ENCODE measurements around the gene EFHD1.

EFHD1 gene

DNA sequence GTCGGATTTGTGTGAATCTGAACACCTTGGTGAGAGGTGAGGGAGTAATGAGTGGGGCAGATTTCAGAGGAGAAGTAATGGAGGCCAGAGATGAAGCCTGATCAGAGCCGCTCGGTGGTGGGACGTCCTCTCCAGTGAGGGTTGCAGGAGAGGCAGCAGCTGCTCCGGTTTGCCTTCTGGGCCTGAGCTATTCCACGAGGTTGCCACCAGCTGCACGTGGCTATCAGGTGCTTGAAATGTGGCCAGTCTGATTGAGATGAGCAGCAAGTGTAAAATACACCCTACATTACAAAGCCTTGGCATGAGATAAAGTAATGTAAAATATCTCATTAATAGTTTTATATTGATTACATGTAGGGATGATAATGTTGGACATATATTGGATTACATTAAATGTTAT is 10.8 kb upstream of the EFHD1 start:
- no peak overlapping the region for H3K27ac ChIP-seq
- TF ChIP-seq, protein P1, sequence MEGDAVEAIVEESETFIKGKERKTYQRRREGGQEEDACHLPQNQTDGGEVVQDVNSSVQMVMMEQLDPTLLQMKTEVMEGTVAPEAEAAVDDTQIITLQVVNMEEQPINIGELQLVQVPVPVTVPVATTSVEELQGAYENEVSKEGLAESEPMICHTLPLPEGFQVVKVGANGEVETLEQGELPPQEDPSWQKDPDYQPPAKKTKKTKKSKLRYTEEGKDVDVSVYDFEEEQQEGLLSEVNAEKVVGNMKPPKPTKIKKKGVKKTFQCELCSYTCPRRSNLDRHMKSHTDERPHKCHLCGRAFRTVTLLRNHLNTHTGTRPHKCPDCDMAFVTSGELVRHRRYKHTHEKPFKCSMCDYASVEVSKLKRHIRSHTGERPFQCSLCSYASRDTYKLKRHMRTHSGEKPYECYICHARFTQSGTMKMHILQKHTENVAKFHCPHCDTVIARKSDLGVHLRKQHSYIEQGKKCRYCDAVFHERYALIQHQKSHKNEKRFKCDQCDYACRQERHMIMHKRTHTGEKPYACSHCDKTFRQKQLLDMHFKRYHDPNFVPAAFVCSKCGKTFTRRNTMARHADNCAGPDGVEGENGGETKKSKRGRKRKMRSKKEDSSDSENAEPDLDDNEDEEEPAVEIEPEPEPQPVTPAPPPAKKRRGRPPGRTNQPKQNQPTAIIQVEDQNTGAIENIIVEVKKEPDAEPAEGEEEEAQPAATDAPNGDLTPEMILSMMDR (IDR thresholded peaks at IDR 0.05), result no peak
- no peak for TF ChIP-seq ZFX (IDR thresholded peaks at IDR 0.05; ENCODE audit: borderline replicate concordance)

DNA sequence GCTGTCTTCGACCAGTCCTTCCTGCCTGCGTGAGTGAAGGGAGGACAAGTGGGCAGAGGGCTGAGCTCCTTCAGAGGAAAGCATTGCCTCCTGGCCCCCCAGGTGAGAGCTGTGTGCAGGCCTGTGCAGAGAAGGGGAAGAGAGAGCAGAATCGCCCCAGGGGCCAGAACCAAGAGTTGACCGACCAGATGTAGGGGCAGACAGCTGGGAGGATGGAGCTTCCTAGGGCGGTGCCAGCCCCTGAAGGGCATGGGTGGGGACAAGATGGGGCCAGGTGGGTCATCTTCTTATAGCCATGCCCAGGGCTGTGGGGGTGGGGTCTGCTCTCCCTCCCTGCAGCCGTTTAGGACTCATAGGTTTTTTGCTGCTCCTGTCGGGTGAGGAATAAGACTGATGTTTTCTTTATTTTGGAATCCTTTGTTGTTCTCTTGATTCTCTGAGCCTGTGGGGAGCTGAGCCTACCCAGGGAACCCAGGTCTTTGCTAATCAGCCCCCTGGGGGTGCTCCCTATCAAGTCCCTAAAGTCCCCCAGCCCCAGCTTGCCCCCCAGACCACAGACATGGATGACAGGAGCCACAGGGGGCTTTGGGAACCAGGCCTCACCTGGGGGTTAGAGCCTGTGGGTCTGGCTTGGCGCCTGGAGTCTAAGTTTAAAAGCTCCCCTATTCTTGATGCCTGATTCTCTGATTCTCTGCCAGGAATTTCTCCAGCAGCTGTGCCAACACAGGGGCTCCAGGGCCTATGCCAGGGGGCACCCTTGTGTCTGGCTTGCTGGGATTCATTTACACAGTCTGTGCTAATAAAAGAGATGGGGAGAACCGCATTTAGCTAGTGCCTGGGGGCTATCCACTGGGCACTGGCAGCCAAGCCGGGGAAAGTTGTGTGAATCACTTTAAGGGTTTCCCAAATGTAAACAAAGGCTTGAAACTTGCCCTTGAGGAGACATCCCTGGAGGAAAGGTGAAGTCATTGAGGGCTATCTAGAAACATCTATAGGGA is 9.3 kb upstream of the EFHD1 start:
- H3K27ac ChIP-seq, result no peak overlapping the region
- TF ChIP-seq, protein P1 (IDR thresholded peaks at IDR 0.05), result no peak
- TF ChIP-seq ZFX (IDR thresholded peaks at IDR 0.05; ENCODE audit: borderline replicate concordance), result no peak

DNA sequence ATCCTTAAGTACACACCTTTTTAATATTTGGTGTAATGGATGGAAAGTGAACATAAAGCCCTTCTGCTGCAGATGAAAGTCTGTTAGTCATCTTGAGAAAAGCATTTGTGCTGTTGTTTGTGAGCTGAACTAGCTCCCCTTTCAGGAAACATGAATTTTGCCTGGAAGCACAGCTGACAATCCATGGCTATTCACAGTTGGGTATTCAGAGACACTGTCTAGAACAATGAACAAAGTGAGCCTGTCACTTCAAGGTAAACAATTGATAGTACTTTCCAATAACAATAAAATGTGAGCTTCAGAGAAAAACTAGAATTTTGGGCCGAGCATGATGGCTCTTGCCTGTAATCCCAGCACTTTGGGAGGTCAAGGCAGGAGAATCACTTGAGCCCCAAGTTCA is 6.8 kb upstream of the EFHD1 start:
- TF ChIP-seq ZFX (IDR thresholded peaks at IDR 0.05; ENCODE audit: borderline replicate concordance), result no peak
- TF ChIP-seq, protein P1 (IDR thresholded peaks at IDR 0.05), result no peak
- no peak overlapping the region for H3K27ac ChIP-seq

DNA sequence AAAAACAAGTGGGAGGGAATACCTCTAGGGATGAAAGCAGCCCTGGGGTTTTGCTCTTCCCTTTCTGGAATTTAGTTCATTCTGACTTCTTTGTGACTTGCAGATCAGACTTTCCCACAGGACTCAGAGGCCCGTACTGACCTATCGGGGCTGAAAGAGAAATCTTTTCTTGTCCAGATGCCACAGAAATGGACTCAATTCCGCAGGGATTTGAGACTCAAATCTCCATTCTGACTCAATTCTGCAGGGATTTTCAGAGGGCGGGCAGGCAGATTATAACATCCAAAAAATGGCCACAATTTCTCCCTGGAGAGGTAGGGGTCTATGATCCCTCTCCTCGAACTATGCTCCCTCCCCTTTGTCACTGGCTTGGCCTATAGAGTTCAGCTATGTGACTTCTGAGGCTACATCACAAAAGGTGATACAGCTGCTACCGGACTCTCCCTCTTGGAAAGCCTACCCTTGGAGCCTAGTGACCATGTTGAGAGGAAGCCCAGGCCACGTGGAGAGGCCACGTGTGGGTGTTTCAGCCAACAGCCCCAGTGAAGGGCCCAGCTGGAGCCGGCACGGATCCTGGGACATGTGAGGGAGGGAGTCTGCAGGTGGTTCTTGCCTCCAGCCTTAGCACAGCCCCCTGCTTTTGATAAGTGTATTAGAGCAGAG is 4.8 kb upstream of the EFHD1 start:
- TF ChIP-seq ZFX (IDR thresholded peaks at IDR 0.05; ENCODE audit: borderline replicate concordance), result no peak
- TF ChIP-seq, protein P1 (IDR thresholded peaks at IDR 0.05), result no peak

DNA sequence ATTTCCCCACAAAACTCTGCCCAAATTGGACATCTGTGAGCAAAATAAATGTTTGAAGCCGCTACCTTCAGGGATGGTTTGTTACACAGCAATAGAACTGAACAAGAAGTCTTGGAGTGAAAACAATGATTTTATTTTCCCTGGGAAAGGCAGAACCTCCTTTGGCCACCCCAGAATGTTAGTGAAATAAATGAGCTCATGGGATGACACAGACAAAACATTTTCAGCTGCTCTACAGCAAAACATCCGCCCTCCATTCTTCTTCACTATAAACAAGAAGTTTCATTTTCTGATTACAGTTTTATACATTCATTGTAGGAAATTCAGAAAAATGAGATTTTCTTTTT is 4.3 kb upstream of the EFHD1 start:
- no peak for TF ChIP-seq ZFX (IDR thresholded peaks at IDR 0.05; ENCODE audit: borderline replicate concordance)
- TF ChIP-seq, protein P1 (IDR thresholded peaks at IDR 0.05), result no peak
- H3K27ac ChIP-seq, result no peak overlapping the region

More for the DNA sequence above, 4.8 kb upstream of the EFHD1 start:
- H3K27ac ChIP-seq, result no peak overlapping the region

DNA sequence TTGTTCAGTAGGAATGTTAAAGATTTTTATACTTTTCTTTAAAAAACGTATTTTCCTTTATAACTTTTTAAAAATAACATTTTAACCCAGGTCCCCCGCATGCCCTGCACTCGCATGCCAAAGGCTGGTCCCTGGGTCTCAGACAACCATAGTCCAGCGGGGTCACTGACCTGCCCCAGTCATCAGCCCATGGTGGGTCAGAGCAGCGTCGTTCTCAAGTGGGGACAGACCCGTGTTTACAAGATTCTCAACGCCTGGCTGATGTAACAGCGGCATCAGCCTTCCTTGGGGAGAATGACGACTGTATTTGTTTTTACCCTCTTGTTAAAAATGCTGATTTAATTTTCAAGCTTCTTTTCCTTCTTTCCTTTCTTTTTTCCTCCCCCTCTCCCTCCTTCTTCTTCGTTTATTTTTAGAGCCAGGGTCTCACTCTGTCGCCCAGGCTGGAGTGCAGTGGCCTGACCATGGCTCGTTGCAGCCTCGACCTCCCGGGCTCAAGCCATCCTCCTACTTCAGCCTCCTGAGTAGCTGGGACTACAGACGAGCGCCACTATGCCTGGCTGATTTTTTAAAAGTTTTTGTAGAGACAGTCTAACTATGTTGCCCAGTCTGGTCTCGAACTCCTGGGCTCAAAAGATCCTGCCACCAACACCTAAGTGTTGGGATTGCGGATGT is 1.0 kb upstream of the EFHD1 start:
- no peak overlapping the region for H3K27ac ChIP-seq
- no peak for TF ChIP-seq ZFX (IDR thresholded peaks at IDR 0.05; ENCODE audit: borderline replicate concordance)
- TF ChIP-seq, protein P1 (IDR thresholded peaks at IDR 0.05), result no peak
